Breast epithelium (tissue), 4 donors: ENCODE measurements around the gene FMNL2. TPM values are rescaled to one million over a fixed set of nuclear protein-coding genes. Genes with fewer than 3 reads are reported as not detected.

Experiments used
- DNase-seq, 2 donors: peaks; one replicate each; pipeline ENCODE4 v3.0.0-alpha.2; 2019; ENCODE audit warnings: low spot score in 2 of 2
- H3K27ac ChIP-seq, 2 donors: fragments of 200-600 bp; sonication (generic) in 1 of 2; one replicate each; pipeline ENCODE4 v1.5.1; 2016 to 2019; ENCODE audit warnings: mild to moderate bottlenecking in 1 of 2
- H3K27me3 ChIP-seq, 2 donors: fragments of 200-600 bp; sonication (generic) in 1 of 2; one replicate each; pipeline versions ENCODE4 v1.5.1 to v1.6.0; 2017 to 2019; ENCODE audit warnings: control low read depth in 1 of 2, mild to moderate bottlenecking in 1 of 2
- H3K36me3 ChIP-seq: fragments of 200-600 bp; one replicate; pipeline ENCODE4 v1.5.1; 2019
- H3K4me1 ChIP-seq, 2 donors: fragments of 200-600 bp; sonication (generic); one replicate each; pipeline ENCODE4 v1.5.1; 2016 to 2019; ENCODE audit warnings: control low read depth in 1 of 2
- H3K4me3 ChIP-seq, 3 donors: fragments of 200-600 bp; sonication (generic); 1 replicate in 2 of 3; 2 replicates in 1 of 3; pipeline ENCODE4 v1.5.1; 2016 to 2019; ENCODE audit warnings: mild to moderate bottlenecking in 3 of 3, moderate library complexity in 2 of 3
- H3K9me3 ChIP-seq, 2 donors: fragments of 200-600 bp; sonication (generic) in 1 of 2; one replicate each; pipeline ENCODE4 v1.5.1; 2016 to 2019; ENCODE audit warnings: control low read depth in 1 of 2
- CTCF ChIP-seq, 3 donors: fragments of 450-650 bp; IDR thresholded peaks; one replicate each; pipeline ENCODE4 v1.5.1; 2016 to 2017; ENCODE audit warnings: antibody characterized with exemption in 3 of 3, mild to moderate bottlenecking in 3 of 3, moderate library complexity in 3 of 3
- POLR2A ChIP-seq: fragments of 450-650 bp; IDR thresholded peaks from one replicate; pipeline ENCODE4 v1.6.1; 2016; ENCODE audit warnings: antibody characterized with exemption, mild to moderate bottlenecking, moderate library complexity
- POLR2AphosphoS5 ChIP-seq, 3 donors: sonication (generic); formaldehyde crosslinking; IDR thresholded peaks; one replicate each; pipeline ENCODE4 v1.6.1; 2017; ENCODE audit warnings: antibody characterized with exemption in 3 of 3
- intact Hi-C: fragments of 100-400 bp; cut with DNase I; formaldehyde crosslinking; loops from one replicate; pipeline ENCODE4 v1.15.1; 2023; ENCODE audit warnings: low total_unique reads
- total RNA-seq, 3 donors: library from RNA; depleted of rRNA; stranded (reverse); fragments of >200 nt; gene quantifications; one replicate each; pipeline ENCODE4 v1.1.0, GENCODE V29; 2016

FMNL2 gene
- total RNA-seq, 3 donors from 2014 or later, result 36.1 to 78.1 (median 40.0) TPM

GRCh38 chr2:152462779-152463178, 127.8 kb downstream of the FMNL2 start:
- Histone ChIP-seq H3K27ac (no peak overlapping the region), H3K27me3 (no peaks in the 10 kb centered on the region), H3K36me3 (no peaks in the 10 kb centered on the region), H3K4me1 (peaks cover 0 to 4% of the 10 kb centered on the region in 2 donors), H3K4me3 (no peak overlapping the region), H3K9me3 (no peaks in the 10 kb centered on the region)
- TF ChIP-seq CTCF (IDR thresholded peaks at IDR 0.05) (no peak), POLR2A (no peak), POLR2AphosphoS5 (IDR thresholded peaks at IDR 0.05) (no peak)
- intact Hi-C loops, result no loop called here
- no peak for DNase-seq

- Histone ChIP-seq H3K27ac (no peak overlapping the region), H3K4me3 (no peak overlapping the region), H3K36me3 (no peaks in the 10 kb centered on the region), H3K27me3 (no peaks in the 10 kb centered on the region), H3K4me1 (peaks cover 4 to 5% of the 10 kb centered on the region in 2 donors), H3K9me3 (no peaks in the 10 kb centered on the region)
- TF ChIP-seq POLR2AphosphoS5 (IDR thresholded peaks at IDR 0.05) (no peak), CTCF (IDR thresholded peaks at IDR 0.05) (no peak), POLR2A (no peak)
- intact Hi-C loops, result no loop called here
- no peak for DNase-seq
These were observed 130.0 kb downstream of the FMNL2 start for GRCh38 chr2:152464851-152465470.

- H3K27me3 ChIP-seq, result no peaks in the 10 kb centered on the region
- intact Hi-C loops, result no loop called here
- H3K36me3 ChIP-seq, result no peaks in the 10 kb centered on the region
- peaks cover 4 to 5% of the 10 kb centered on the region in 2 donors for H3K4me1 ChIP-seq
- DNase-seq, result no peak
- TF ChIP-seq POLR2AphosphoS5 (IDR thresholded peaks at IDR 0.05) (no peak), CTCF (IDR thresholded peaks at IDR 0.05) (no peak), POLR2A (no peak)
- no peak overlapping the region for H3K4me3 ChIP-seq
- H3K27ac ChIP-seq, result peak overlapping the region in 1 of 2 donors; percentile 78
- H3K9me3 ChIP-seq, result no peaks in the 10 kb centered on the region
These were observed 130.6 kb downstream of the FMNL2 start for GRCh38 chr2:152465541-152465940.

- peak overlapping the region in 1 of 2 donors; percentile 78 for H3K27ac ChIP-seq
- peaks cover 4 to 5% of the 10 kb centered on the region in 2 donors for H3K4me1 ChIP-seq
- no peak for TF ChIP-seq POLR2A
- TF ChIP-seq POLR2AphosphoS5 (IDR thresholded peaks at IDR 0.05), result no peak
- no peak for TF ChIP-seq CTCF (IDR thresholded peaks at IDR 0.05)
- H3K4me3 ChIP-seq, result no peak overlapping the region
- H3K9me3 ChIP-seq, result no peaks in the 10 kb centered on the region
- intact Hi-C loops, result no loop called here
- no peaks in the 10 kb centered on the region for H3K27me3 ChIP-seq
- H3K36me3 ChIP-seq, result no peaks in the 10 kb centered on the region
- DNase-seq, result no peak
These were observed 131.1 kb downstream of the FMNL2 start for GRCh38 chr2:152466041-152466440.

GRCh38 chr2:152466980-152467676, 132.2 kb downstream of the FMNL2 start:
- DNase-seq, result peak in 1 of 2 donors; percentile 57
- Histone ChIP-seq H3K36me3 (no peaks in the 10 kb centered on the region), H3K4me1 (peaks cover 4 to 5% of the 10 kb centered on the region in 2 donors), H3K27me3 (no peaks in the 10 kb centered on the region), H3K9me3 (no peaks in the 10 kb centered on the region), H3K27ac (peak overlapping the region; percentile 69 to 78), H3K4me3 (peak overlapping the region in 1 of 3 donors; percentile 29)
- intact Hi-C loops, result no loop called here
- TF ChIP-seq POLR2A (no peak), POLR2AphosphoS5 (IDR thresholded peaks at IDR 0.05) (peak in 1 of 3 donors; percentile 12), CTCF (IDR thresholded peaks at IDR 0.05) (no peak)
